Measurements from ENCODE around the gene NCKAP5. TPM values are rescaled to one million over a fixed set of nuclear protein-coding genes. Genes with fewer than 3 reads are reported as not detected.

The NCKAP5 gene
- total and polyA plus RNA-seq, 4 donors, result 2.3 to 20.2 (median 8.1) TPM

DNA sequence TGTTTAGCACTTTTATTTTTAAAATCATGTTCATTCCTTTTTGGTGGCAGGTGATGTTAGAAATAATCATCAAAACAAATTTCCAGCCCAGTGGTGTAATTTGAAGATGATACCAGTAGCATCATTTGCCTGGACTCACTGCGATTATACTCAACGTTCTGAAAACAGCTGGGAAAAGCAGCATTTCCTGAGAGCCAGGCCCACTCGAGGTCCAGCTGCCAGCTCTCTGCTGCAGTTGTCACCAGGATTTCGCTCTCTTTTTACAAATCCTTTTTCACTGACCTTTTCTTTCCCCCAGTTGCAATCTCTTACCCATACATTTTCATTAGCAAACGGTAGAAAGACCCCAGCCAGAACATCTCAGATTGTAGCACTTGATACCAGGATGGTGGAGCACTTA is 787.6 kb downstream of the NCKAP5 start:
- H3K4me3 ChIP-seq, result no peak overlapping the region
- H3K27me3 ChIP-seq (ENCODE audit: control insufficient read depth in 3 of 3, insufficient read depth in 3 of 3, low read length in 2 of 3), result no peaks in the 10 kb centered on the region
- 57 to 60% methylated on average over 5 of the region's 5 CpGs for WGBS, 2 donors
- DNase-seq (peak in 1 of 3 donors; percentile 45), ATAC-seq (ENCODE audit: insufficient read depth, low FRiP score) (no peak)
- peaks cover 0 to 5% (median 0%) of the 10 kb centered on the region in 4 donors for H3K36me3 ChIP-seq (ENCODE audit: control insufficient read depth in 4 of 4, insufficient read depth in 4 of 4, low read length in 4 of 4)
- no peaks in the 10 kb centered on the region for H3K4me1 ChIP-seq (ENCODE audit: control insufficient read depth in 5 of 5, insufficient read depth in 5 of 5, low read length in 5 of 5)
- H3K27ac ChIP-seq (ENCODE audit: low read depth in 1 of 2, low read length in 1 of 2), result no peak overlapping the region
- H3K9me3 ChIP-seq (ENCODE audit: control insufficient read depth in 4 of 4, insufficient read depth in 3 of 4, low read length in 3 of 4), result peaks cover 0 to 3% (median 0%) of the 10 kb centered on the region in 4 donors
- TF ChIP-seq, protein P1, sequence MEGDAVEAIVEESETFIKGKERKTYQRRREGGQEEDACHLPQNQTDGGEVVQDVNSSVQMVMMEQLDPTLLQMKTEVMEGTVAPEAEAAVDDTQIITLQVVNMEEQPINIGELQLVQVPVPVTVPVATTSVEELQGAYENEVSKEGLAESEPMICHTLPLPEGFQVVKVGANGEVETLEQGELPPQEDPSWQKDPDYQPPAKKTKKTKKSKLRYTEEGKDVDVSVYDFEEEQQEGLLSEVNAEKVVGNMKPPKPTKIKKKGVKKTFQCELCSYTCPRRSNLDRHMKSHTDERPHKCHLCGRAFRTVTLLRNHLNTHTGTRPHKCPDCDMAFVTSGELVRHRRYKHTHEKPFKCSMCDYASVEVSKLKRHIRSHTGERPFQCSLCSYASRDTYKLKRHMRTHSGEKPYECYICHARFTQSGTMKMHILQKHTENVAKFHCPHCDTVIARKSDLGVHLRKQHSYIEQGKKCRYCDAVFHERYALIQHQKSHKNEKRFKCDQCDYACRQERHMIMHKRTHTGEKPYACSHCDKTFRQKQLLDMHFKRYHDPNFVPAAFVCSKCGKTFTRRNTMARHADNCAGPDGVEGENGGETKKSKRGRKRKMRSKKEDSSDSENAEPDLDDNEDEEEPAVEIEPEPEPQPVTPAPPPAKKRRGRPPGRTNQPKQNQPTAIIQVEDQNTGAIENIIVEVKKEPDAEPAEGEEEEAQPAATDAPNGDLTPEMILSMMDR (IDR thresholded peaks at IDR 0.05; ENCODE audit: control extremely low read depth, extremely low read depth), result no peak
- H3K9ac ChIP-seq (ENCODE audit: insufficient read depth in 1 of 2, low read length in 2 of 2), result no peak overlapping the region

- Histone ChIP-seq H3K4me3 (no peak overlapping the region), H3K4me1 (ENCODE audit: control insufficient read depth in 5 of 5, insufficient read depth in 5 of 5, low read length in 5 of 5) (no peaks in the 10 kb centered on the region), H3K9me3 (ENCODE audit: control insufficient read depth in 4 of 4, insufficient read depth in 3 of 4, low read length in 3 of 4) (peaks cover 0 to 3% (median 0%) of the 10 kb centered on the region in 4 donors), H3K27me3 (ENCODE audit: control insufficient read depth in 3 of 3, insufficient read depth in 3 of 3, low read length in 2 of 3) (no peaks in the 10 kb centered on the region), H3K9ac (ENCODE audit: insufficient read depth in 1 of 2, low read length in 2 of 2) (no peak overlapping the region), H3K27ac (ENCODE audit: low read depth in 1 of 2, low read length in 1 of 2) (no peak overlapping the region), H3K36me3 (ENCODE audit: control insufficient read depth in 4 of 4, insufficient read depth in 4 of 4, low read length in 4 of 4) (peaks cover 0 to 5% (median 1%) of the 10 kb centered on the region in 4 donors)
- DNase-seq (no peak), ATAC-seq (ENCODE audit: insufficient read depth, low FRiP score) (no peak)
- TF ChIP-seq, protein P1 (IDR thresholded peaks at IDR 0.05; ENCODE audit: control extremely low read depth, extremely low read depth), result no peak
- WGBS, 2 donors, result 70 to 81% methylated on average over 1 of the region's 1 CpG
Measured at GRCh38 chr2:132779206-132779721, 789.0 kb downstream of the NCKAP5 start.

GRCh38 chr2:132776287-132776686 is 792.0 kb downstream of the NCKAP5 start:
- TF ChIP-seq, protein P1 (IDR thresholded peaks at IDR 0.05; ENCODE audit: control extremely low read depth, extremely low read depth), result no peak
- no peaks in the 10 kb centered on the region for H3K9me3 ChIP-seq (ENCODE audit: control insufficient read depth in 4 of 4, insufficient read depth in 3 of 4, low read length in 3 of 4)
- ATAC-seq (ENCODE audit: insufficient read depth, low FRiP score) (no peak), DNase-seq (no peak)
- H3K27ac ChIP-seq (ENCODE audit: low read depth in 1 of 2, low read length in 1 of 2), result no peak overlapping the region
- H3K9ac ChIP-seq (ENCODE audit: insufficient read depth in 1 of 2, low read length in 2 of 2), result no peak overlapping the region
- WGBS, 2 donors, result 57 to 90% methylated on average over 3 of the region's 3 CpGs
- no peak overlapping the region for H3K4me3 ChIP-seq
- peaks cover 0 to 6% (median 2%) of the 10 kb centered on the region in 4 donors for H3K36me3 ChIP-seq (ENCODE audit: control insufficient read depth in 4 of 4, insufficient read depth in 4 of 4, low read length in 4 of 4)
- no peaks in the 10 kb centered on the region for H3K27me3 ChIP-seq (ENCODE audit: control insufficient read depth in 3 of 3, insufficient read depth in 3 of 3, low read length in 2 of 3)
- no peaks in the 10 kb centered on the region for H3K4me1 ChIP-seq (ENCODE audit: control insufficient read depth in 5 of 5, insufficient read depth in 5 of 5, low read length in 5 of 5)

DNA sequence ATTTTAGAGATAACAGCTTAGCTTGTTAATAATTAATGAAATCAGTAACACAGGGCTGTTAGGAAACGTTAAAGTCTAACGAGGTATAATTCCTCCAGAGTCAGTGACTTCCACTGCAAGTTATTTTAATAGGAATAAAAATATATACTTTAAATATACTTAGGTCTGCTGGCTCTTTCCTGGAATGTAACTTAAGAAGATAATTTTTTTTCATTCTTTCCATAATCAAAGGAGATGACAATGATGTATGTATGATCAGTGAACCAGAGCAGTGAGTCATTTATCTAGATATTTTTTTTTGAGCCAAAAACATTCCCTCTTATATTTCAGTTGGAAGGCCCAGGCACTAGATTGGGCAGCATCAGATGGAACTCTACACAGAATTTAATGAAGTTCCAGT is 794.1 kb downstream of the NCKAP5 start:
- WGBS, 2 donors, result 66 to 81% methylated on average over 2 of the region's 2 CpGs
- DNase-seq, result no peak
- H3K27me3 ChIP-seq (ENCODE audit: control insufficient read depth in 3 of 3, insufficient read depth in 3 of 3, low read length in 2 of 3), result no peaks in the 10 kb centered on the region

More for the DNA sequence above, 794.1 kb downstream of the NCKAP5 start:
- Histone ChIP-seq H3K27ac (ENCODE audit: low read depth in 1 of 2, low read length in 1 of 2) (no peak overlapping the region), H3K9me3 (ENCODE audit: control insufficient read depth in 4 of 4, insufficient read depth in 3 of 4, low read length in 3 of 4) (no peaks in the 10 kb centered on the region), H3K4me1 (ENCODE audit: control insufficient read depth in 5 of 5, insufficient read depth in 5 of 5, low read length in 5 of 5) (no peaks in the 10 kb centered on the region), H3K9ac (ENCODE audit: insufficient read depth in 1 of 2, low read length in 2 of 2) (no peak overlapping the region), H3K4me3 (no peak overlapping the region), H3K36me3 (ENCODE audit: control insufficient read depth in 4 of 4, insufficient read depth in 4 of 4, low read length in 4 of 4) (peaks cover 0 to 6% (median 1%) of the 10 kb centered on the region in 4 donors)
- TF ChIP-seq, protein P1 (IDR thresholded peaks at IDR 0.05; ENCODE audit: control extremely low read depth, extremely low read depth), result no peak
- ATAC-seq (ENCODE audit: insufficient read depth, low FRiP score), result no peak

Data from lung (tissue), 12 donors.